Measurements from ENCODE around the gene ZDHHC18.
A peak's percentile ranks its signal among the peaks of the same experiment; 100 is the strongest.
"Not testable (repeated sequence)": the region's sequence is repeated elsewhere in the genome, so short reads cannot be mapped to it uniquely, and the experiment has no call there.

ZDHHC18 gene

DNA sequence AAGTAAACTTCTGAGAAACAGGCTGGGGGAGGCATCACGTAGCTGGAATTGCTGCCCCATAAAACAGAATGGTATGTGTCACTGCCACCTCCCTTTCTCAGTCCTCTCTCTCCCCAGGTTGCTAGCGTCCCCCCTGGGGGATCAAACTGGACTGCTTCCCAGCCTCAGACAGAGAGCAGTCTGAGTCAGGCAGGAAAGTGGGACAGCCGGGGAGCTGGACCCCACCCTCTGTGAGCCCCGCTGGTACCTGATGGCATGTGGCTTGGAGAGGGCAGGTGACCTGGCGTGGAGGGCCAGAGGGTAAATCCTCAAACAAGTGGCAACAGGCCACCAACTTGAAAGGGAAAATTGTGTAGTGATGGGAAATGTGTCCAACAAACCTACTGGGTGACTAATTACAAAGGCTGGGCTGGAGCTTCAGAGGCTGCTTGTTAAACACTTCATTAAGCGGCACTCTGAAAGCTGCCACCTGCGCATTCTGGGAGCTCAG lies 35.4 kb downstream of the ZDHHC18 start:
- no peak for DNase-seq

DNA sequence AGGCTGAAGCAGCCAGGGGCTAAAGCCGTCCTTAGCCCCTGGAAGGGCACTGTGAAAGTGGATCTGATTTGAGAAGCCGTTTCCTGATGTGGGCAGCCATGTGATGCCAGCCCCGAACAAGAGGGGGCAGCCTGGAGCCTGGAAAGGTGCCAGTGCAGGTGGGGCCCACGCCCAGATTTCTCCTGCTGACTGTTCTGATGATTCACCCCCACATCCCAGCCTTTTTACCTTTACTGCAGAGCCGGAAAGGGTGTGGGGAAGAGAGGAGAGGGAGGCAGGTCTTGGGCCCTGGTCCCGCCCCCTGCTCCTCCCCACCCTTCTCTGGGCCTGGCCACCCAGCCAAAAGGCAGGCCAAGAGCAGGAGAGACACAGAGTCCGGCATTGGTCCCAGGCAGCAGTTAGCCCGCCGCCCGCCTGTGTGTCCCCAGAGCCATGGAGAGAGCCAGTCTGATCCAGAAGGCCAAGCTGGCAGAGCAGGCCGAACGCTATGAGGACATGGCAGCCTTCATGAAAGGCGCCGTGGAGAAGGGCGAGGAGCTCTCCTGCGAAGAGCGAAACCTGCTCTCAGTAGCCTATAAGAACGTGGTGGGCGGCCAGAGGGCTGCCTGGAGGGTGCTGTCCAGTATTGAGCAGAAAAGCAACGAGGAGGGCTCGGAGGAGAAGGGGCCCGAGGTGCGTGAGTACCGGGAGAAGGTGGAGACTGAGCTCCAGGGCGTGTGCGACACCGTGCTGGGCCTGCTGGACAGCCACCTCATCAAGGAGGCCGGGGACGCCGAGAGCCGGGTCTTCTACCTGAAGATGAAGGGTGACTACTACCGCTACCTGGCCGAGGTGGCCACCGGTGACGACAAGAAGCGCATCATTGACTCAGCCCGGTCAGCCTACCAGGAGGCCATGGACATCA lies 36.5 kb downstream of the ZDHHC18 start, which contains the start of gene SFN:
TSS of gene SFN (plus strand) at position 369 of the 904 bp plus-strand sequence. CDS start at position 433, 64 bp downstream.
- DNase-seq = peak; percentile 29

DNA sequence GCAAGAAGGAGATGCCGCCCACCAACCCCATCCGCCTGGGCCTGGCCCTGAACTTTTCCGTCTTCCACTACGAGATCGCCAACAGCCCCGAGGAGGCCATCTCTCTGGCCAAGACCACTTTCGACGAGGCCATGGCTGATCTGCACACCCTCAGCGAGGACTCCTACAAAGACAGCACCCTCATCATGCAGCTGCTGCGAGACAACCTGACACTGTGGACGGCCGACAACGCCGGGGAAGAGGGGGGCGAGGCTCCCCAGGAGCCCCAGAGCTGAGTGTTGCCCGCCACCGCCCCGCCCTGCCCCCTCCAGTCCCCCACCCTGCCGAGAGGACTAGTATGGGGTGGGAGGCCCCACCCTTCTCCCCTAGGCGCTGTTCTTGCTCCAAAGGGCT lies 37.2 kb downstream of the ZDHHC18 start:
- DNase-seq = no peak

DNA sequence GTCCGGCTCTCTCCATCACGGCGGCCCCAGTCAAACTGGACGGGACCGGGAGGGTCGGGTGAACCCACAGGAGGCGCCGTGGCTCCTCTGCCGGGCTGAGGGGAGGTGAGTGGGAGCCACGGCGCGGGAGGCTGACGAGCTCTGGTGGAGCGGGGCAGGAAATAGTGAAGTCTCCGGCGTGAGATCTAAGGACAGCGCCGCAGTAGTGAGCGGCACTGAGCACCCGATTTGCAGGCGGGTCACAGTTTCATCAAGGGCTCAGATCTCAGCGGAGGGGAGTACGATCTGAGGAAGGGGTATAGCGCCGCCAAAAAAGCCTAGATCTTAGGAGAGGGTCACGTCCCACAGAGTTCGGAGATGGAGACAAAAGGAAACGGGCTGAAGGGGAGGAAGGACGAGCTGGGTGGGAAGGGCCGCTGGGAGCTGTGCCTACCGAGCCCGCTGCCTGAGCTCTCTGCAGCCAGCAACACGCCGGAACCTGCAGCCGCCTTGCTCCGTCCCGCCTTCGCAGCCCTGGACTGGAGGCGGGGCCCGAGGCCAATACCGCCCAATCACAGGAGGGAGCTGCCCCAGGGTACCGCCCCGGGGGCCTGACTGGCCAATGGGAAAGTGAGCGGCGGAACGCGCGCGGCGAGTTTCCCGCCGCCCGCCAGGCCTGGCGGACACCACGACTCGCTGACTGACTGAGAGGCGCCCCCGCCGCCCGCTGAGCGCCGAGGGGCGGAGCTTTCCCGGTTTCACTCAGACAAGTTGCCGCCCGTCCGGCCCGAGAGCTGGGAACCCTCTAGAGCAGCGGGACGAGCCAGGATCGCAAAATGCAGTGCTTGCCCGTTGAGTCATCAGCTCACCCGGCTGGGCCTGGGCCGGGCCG lies 38.4 kb downstream of the ZDHHC18 start:
- DNase-seq = peak; percentile 87

DNA sequence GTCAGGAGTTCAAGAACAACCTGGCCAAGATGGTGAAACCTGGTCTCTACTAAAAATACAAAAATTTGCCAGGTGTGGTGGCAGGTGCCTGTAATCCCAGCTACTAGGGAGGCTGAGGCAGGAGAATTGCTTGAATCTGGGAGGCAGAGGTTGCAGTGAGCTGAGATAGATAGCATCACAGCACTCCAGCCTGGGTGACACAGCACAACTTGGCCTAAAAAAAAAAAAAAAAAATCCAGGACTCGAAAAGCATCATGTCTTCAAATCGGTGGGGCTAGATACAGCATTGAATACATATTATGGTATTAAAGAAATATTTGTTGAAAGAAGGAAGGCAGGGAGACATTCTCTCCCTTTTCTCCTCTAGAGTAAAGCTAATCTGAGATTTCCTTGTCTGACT lies 46.6 kb downstream of the ZDHHC18 start:
- DNase-seq = not testable (repeated sequence)

DNA sequence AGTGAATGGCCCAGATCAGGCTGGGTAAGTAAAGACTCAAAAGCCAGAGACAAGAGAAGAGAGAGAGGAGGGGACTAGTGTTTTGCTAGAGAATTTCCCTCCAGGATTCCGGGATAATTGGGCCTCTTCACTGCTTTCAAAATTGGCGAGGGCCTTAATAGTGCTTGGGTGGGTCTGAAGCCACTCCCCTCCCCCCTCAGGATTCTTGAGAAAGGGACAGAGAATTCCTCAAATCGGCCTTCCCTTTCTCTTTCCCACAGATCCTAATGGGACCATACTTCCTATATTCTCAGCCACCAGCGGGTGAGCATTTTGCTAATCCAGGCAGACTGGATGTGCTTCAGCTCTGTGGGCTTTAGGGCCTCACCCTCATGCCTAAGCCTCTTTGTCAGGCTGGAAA lies 48.4 kb downstream of the ZDHHC18 start:
- DNase-seq = no peak

DNA sequence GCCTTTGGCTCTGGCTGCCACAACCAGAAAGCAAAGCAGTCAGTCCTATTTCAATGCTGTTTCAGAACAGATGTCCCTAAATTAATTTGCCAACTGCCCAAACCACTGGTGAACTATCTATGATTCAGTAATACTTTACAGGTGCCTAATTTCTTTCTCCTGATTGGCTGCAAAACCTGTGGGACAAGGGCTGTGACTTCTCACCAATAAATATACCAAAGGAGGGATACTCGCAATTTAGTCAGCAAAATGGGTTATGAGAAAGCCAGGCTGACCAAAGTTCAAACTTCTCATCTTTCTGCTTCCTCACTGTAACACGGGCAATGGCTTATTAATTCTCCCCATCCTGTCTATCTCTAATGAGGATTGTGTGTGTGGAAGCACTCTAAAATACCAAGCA lies 50.8 kb downstream of the ZDHHC18 start:
- no peak for DNase-seq

DNA sequence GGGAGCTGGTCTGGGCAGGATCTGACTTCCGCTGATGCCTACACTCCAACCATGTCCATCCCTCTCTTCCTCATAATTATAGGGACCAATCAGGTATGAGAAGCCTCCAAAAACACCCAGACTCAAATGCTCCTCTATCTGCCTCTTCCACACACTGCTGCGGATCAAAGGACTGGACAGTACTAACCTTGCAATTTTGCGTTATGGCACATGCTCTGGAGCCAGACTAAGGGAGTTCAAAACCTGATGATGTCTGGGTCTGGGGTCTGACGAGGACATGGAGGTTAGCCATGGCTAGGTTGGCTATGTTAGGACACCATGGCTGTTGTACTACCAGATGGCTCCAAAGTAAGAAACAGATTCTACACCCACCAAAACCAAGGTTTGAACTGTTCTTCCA lies 53.3 kb downstream of the ZDHHC18 start:
- DNase-seq = no peak

DNA sequence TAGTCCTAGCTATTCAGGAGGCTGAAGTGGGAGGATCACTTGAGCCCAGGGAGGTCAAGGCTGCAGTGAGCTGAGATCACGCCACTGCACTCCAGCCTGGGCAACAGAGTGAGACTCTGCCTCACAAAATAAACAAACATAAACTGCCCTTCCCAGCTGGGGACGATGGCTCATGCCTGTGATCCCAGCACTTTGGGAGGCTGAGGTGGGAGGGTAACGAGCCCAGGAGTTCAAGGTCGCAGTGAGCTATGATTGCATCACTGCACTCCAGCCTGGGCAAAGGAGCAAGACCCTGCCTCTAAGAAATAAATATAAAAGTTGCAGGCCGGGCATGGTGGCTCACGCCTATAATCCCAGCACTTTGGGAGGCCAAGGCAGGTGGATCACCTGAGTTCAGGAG lies 55.1 kb downstream of the ZDHHC18 start:
- DNase-seq = not testable (repeated sequence)

DNA sequence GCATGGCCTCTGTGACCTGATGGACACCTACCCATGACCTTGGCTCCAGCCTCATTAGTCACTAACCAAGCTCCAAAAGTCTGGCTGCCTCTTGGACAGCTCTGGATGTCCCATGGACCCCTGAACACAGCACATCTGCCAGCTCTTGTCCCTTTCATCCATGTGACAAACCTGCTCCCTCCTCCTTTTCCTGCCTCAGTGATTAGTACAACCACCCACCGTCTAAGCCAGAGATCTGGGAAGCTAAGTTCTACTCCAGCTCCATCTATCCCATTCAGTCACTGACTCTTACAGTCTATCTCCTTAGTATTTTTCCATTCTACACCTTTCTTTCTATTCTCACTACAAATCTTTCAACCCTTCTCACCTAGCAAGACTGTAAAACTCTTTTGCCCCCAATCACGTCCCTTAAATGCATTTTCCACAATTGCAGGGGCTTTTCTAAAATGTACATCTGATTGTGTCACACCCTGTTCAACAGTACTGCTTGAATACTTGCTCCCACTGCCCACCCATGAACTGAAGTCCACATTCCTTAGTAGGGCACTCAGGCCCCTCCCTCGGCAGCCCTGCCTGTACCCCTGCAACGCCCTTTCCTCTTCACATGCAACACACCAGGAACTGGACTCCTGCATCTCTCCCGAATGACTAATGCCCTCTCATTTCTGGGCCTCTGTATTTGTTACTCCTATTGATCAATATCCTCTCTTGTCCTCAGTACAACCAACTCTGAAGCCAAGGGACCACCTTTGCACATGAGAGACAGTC lies 56.4 kb downstream of the ZDHHC18 start:
- DNase-seq = no peak

DNA sequence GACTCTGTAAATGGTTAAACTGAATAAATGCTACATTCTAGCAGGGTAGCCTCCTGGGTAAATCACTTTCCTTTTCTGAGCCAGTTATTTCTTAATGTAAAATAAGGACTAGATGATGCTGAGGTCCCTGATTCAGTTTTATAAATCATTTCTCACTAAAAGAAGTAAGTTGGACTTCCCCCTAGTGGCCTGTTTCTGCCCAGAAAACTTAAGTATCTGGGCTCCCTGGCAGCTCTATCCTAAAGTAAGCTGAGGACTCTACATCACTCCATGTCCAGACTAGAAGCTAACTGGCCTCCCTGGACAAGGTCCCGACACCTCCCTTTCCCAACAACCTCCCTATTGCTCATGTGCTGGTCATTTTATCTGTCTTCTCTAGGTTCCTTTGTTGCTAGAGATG lies 60.6 kb downstream of the ZDHHC18 start:
- no peak for DNase-seq

DNA sequence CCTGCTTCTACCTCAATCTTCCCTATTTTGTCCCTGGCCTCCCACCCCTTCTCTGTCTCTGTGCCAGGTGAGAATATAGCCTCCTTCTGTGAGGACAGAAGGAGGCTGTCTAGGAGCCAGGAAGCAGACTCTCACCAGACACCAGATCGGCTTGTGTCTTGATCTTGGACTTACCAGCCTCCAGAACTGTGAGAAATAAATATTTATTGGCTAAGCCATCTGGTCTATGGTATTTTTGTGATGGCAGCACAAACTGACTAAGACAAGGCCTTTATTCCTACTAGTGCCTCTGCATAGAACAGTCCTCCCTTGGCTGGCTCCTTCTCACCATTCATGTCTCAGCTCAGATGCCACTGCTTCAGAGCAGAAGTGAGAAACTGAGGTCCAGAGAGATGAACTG lies 61.7 kb downstream of the ZDHHC18 start:
- no peak for DNase-seq

DNA sequence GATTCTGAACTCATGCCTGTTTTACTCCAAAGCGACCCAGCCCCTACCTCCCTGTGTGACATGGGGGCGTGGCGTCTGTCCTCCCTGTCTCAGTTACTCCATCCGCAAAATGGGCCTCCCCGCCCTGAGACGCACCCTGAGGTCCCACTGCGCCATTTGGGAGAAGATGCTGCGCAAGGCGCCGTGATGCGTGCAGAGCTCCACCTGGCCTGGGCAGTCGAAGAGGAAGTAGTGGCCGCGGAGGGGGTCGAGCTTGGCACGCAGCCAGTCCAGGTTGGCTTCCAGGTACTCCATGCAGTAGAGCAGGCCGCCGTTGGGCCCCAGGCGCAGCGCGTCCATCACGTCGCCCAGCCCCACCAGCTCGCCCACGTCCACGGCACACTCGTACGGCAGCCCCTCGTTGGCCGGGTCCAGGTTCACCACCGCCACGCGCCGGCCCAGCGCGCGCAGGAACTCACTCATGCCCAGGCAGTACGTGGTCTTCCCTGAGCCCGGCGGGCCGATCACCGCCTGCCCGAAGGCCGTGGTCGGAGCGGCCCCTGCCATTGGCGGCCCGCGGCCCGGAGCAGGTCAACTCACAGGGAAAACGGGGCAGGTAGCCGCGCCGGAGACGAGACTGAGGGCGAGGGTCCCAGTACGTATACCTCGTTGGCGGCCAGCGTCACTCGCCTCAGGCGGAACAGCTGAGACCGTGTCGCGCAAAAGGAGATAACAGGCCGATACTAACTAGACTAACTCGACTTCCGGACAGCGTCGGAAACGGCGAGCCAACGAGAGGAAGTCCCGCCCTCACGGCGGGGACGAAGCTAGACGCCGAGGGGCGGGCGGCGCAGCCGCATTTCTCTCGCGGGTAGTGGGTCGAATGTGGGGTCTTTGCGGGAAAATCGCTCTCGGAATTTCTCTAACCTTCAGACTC lies 63.3 kb downstream of the ZDHHC18 start, which contains the start of gene GPN2:
TSS of gene GPN2 (minus strand) at position 733 of the 916 bp plus-strand sequence. CDS start at position 546, 187 bp downstream.
- DNase-seq = peak; percentile 65

DNA sequence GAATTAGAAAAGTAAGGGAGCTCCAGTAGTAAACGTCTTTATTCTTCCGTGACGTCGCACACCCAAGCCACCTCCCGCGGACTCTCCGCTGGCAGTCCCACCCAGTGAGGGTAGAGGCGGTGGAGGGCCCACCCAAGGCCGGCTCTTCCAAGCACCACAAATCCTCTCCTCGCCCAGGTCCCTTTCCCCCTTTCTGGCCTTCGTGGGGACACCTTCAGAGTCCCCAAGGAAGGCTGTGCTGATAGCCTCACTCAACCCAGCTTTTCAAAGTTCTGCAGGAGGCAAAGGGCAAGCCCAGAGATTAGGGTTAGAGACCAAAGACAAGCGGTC lies 63.9 kb downstream of the ZDHHC18 start:
- DNase-seq = no peak

DNA sequence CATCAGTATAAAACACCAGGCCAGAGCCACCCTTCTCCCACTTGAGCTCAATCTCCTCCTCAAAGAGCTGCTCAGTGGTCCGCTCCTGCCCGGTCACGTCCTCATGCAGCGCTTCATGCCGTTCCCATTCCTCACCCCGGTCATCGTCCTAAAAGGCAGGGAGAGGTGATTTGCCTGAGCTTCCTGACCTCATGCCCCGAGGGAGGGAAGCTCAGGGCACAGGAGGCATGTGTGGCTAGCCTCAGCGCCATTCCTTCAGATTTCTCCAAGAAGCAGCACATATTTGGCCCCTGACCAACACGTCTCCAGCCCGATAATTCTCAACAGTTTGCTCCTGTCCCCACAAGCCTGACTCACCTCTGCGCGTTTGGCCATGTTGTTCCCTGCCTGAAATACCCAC lies 67.8 kb downstream of the ZDHHC18 start:
- DNase-seq = no peak

DNA sequence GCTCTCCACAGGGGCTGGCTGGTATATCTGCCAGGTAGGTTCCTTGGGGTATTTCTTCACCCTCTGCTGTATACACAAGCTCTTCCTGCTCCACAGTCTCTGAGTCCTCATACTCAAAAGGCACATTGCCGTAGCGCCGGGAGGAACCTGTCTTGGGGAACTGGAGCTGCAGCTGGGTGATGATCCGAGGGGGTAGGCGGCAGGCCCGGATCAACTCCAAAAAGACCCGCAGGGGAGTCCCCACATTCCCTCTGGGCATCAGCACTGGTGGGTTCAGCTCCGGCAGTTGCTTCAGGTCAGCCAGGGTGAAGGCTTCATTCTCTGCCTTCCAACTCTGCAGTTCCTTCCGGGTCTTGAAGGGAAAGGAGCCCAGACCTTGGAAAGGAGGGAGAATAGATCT lies 70.9 kb downstream of the ZDHHC18 start:
- DNase-seq = no peak

DNA sequence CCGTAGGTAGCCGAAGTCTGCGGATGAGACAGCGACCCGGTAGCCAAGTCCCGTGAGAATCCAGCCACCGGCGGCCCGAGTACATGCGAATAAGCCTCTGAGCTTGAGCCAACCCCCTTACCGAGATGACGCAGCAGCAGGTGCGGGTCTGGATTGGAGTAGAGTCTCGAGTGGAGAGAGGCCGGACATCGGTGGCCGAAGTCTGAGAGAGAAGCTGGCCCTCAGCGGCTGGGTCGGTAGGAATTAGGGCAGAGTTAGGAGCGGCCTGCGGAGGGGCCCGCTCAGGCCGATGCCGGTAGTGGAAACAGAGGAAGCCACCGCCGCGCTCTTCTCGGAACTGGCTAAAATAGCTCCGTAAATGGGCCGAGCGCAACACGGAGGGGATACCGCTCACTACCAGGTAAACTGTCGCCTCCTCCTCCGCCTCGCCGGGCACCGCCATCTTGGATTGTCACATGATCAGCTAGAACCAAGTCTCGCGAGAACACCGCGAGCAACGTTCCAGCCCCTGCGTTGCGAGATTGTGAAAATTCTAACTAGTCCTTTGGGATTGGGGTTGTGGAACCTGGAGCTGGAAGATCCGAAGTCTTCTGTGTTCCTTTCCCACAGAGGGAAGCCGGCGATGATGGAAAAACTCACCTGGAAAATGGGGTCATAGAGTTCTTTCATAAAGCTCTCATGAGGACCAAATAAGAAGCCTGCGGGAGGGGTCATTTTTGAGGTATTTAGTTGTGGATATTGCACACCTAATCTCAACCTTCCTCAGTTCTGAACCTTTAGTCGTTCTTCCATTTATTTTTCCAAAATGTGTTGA lies 73.7 kb downstream of the ZDHHC18 start, which contains the start of gene GPATCH3:
TSS of gene GPATCH3 (minus strand) at position 467 of the 814 bp plus-strand sequence. CDS start at position 442, 25 bp downstream.
- peak; percentile 84 for DNase-seq

DNA sequence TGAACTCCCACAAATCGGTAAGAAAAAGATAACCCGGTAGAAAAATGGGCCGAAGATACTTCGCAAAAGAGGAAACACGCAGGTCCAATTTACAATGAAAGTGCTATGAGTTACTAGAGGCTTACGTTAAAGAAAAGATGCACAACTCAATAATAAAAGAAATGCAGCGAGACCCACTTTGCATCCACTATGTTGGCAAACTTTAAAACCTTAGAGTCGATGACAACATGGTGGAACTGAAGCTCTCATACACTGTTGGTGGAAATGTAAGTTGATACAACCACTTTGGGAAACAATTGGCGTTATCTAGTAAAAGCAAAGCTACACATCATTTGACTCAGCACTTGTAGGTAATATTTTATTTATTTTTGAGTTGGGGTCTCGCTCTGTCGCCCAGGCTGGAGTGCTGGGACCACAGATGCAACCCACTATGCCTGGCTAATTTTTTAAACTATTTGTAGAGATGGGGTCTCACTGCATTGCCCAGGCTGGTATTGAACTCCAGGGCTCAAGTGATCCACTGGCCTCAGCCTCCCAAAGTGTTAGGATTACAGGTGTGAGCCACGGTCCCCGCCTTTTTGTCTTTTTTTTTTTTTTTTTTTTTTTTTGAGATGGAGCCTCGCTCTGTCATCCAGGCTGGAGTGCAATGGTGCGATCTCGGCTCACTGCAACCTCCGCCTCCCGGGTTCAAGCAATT lies 74.5 kb downstream of the ZDHHC18 start:
- no peak for DNase-seq
